Epidermal melanocyte (primary cell): ENCODE results near the gene NDUFAF2.
"Not testable (repeated sequence)": the region's sequence is repeated elsewhere in the genome, so short reads cannot be mapped to it uniquely, and the experiment has no call there.

Source experiments
- DNase-seq: peaks from one replicate; pipeline ENCODE4 v3.0.0; 2011; ENCODE audit warnings: low spot score; ENCODE audit not compliant: insufficient read length

Gene NDUFAF2

GRCh38 chr5:60992871-60993270 is 47.9 kb downstream of the NDUFAF2 start:
- no peak for DNase-seq

DNA sequence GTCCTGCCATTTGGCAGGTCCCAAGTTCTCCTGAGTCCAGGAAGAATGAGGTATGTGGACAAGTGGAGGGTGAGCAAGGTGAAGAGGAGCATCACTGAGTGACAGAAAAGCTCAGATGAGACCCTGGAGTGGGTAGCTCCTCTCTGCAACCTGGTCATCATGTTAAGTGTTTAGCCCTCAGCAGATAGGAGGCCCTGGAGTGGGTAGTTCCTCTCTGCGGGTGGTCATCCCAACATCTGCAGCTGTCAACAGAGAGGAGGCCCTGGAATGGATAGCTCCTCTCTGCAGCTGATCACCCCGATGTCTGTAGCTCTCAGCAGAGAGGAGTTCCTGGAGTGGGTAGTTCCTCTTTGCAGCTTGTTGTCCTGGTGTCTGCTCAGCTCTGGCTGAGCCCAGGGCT is 48.4 kb downstream of the NDUFAF2 start:
- no peak for DNase-seq

DNA sequence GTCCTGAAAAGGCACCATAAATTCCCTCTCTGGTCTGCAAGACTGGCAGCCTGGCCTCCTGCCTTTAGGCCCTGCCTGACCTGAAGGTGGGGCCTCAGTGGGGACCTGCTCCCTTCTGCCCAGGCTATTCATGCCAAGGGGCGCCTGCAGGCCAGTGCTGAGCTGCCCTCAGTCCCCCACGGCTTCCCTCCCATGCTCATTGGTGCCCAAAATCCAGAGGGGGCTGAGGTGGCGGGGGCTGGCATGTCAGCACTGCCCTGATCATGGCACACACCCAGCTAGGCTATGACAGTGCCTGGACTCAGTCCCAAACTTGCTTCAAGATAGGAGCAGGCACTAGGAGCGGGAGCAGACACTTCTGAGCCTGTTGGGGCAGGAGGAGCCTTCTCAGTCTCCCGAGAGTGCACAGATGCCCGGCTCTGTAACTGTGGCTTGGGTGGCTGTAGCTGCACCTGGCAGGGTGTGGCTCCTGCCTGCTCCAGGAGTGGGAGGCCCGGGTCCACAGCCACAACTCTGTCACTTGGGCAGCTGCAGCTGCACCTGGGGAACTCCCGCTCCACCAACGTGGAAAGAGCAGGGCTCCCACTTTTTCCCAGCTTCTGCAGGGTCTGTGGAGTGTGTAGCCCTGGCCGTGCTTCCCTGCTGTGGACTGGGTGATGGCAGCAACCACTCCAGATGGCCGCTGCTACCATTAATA is 49.0 kb downstream of the NDUFAF2 start:
- no peak for DNase-seq

GRCh38 chr5:60996368-60996767 is 51.4 kb downstream of the NDUFAF2 start:
- no peak for DNase-seq

GRCh38 chr5:60997721-60998120 is 52.7 kb downstream of the NDUFAF2 start:
- no peak for DNase-seq

- no peak for DNase-seq
These were observed 55.9 kb downstream of the NDUFAF2 start for GRCh38 chr5:61000887-61001286.

GRCh38 chr5:61001647-61002046 is 56.6 kb downstream of the NDUFAF2 start:
- DNase-seq: no peak

GRCh38 chr5:61002611-61003355 is 57.8 kb downstream of the NDUFAF2 start:
- DNase-seq: no peak

DNA sequence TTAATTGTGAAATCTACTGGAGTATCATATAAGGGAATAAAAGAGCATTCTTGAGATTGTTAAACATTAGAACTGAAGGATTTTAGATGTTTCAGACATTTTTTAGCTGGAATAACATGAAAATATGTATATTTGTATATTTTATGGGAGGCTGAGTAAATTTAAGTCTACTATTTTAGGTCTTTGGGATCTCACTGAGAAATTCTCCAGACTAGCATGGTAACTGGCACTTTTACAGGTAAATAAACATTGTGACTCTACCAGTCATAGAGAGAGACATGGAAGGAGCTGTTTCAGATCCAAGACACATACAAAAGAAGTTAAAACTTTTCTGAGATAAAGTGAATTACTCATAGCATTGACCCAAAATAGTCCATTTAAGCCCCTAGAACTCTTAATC is 59.4 kb downstream of the NDUFAF2 start:
- DNase-seq: no peak

DNA sequence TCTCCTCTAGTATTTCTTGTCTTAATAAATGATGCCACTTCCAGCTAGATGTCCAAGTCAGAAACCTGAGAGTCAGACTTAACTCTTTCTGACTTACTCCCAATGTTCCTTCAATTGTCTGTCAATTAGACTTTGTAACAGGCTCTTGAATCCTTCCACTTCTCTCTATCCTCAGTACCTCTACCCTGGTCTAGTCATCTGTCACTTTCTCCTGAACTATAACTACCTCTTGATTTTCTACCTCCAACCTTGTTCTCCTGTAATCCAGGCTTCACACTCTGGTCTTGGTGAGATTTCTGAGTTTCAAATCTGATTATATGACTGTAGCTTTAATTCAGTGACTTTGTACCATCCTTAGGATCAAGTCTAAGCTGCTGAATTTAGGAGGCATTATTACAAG is 64.9 kb downstream of the NDUFAF2 start:
- DNase-seq: no peak

GRCh38 chr5:61010467-61011454 is 65.8 kb downstream of the NDUFAF2 start:
- no peak for DNase-seq

DNA sequence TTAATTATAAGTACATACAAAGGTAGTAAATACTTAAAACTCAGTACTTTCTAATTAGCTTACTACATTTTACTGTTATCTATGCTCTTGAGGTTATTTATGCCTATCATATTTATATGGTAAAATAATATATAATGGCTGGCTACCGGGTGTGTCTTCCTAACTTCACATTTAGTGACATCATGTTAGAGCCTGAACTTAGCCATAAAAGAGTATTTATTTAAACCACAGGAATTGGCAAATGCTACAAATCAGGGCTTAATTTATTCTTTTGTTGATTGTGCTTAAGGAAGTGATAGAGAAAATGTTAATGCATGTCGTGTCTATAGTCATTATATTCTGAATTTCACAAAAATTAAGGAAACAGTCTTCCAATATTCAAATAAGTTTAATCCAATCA is 73.1 kb downstream of the NDUFAF2 start:
- no peak for DNase-seq

- no peak for DNase-seq
These were observed 74.6 kb downstream of the NDUFAF2 start for GRCh38 chr5:61019642-61020041.

DNA sequence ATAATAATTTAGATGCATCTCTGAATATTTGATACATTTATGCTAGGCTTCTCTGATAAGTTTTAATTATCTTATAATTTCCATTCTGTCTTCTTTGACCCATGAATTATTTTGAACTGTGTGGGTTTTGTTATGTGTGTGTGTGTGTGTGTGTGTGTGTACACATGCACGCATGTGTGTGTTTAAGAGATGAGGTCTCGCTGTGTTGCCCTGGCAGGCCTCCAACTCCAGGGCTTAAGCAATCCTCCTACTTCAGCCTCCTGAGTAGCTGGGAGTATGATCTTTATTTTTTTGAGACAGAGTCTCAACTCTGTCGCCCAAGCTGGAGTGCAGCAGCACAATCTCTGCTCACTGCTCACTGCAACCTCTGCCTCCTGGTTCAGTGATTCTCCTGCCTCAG is 75.4 kb downstream of the NDUFAF2 start:
- no peak for DNase-seq

DNA sequence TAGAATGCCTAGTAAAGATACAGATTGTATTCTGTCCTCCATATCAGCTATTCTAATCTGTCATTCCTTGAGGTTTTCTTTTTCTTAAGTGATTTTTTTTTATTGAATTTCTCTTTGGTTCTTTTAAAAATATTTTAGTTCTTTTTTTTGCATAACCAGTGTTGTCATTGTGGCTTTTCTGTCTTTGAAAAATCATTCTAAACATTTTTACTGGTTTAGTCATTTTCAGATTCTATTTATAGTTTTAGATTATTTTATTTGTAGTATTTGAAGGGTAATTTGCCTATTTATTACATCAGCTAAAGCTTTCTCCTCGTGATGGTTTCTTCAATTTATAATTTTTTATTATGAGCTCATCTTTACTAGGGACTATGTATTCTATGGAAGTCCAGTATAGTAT is 78.1 kb downstream of the NDUFAF2 start:
- DNase-seq: no peak

- no peak for DNase-seq
These were observed 81.0 kb downstream of the NDUFAF2 start for GRCh38 chr5:61026004-61026403.

DNA sequence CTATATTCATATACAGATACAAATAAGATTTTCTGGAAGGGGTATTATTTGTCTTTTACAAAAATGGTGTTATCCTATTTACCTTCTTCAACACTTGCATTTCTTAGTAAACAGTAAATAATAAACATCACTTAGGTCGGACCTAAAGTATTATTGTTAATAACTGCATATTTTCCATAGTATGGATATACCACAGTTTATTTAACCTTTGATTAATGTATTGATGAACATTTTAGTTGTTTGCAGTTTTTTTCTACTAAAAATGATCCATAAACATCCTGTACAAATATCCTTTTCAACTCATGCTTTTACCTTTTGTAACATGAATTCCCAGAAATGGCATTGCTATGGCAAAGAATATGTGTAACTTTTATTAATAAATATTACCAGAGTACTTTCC is 83.4 kb downstream of the NDUFAF2 start:
- no peak for DNase-seq

- no peak for DNase-seq
These were observed 84.6 kb downstream of the NDUFAF2 start for GRCh38 chr5:61029456-61030162.

GRCh38 chr5:61030163-61030482 is 85.1 kb downstream of the NDUFAF2 start:
- no peak for DNase-seq

DNA sequence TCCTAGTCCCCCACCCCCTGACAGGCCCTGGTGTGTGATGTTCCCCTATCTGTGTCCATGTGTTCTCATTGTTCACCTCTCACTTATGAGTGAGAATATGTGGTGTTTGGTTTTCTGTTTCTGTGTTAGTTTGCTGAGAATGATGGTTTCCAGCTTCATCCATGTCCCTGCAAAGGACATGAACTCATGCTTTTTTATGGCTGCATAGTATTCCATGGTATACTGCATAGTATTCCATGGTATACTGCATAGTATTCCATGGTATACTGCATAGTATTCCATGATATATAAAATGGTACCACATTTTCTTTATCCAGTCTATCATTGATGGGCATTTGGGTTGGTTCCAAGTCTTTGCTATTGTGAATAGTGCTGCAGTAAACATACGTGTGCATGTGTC is 86.3 kb downstream of the NDUFAF2 start:
- DNase-seq: not testable (repeated sequence)

- DNase-seq: no peak
These were observed 99.5 kb downstream of the NDUFAF2 start for GRCh38 chr5:61044545-61044944.
